Tibial nerve (tissue), 4 donors: ENCODE measurements around the gene PSIP1.

Source experiments
- CTCF ChIP-seq, 5 experiments: fragments of 200-600 bp in 3 of 5; fragments of 450-650 bp in 2 of 5; sonication (generic) in 3 of 5; IDR thresholded peaks; one replicate each; pipeline ENCODE4 v1.5.1; 2016 to 2019; ENCODE audit warnings: antibody characterized with exemption in 5 of 5, mild to moderate bottlenecking in 3 of 5, moderate library complexity in 2 of 5
- EP300 ChIP-seq, 2 donors: sonication (generic); formaldehyde crosslinking; IDR thresholded peaks; one replicate each; pipeline ENCODE4 v1.6.1; 2017; ENCODE audit warnings: antibody characterized with exemption in 2 of 2, mild to moderate bottlenecking in 1 of 2
- POLR2A ChIP-seq, 2 donors: fragments of 450-650 bp; IDR thresholded peaks; one replicate each; pipeline ENCODE4 v1.6.1; 2017; ENCODE audit warnings: antibody characterized with exemption in 2 of 2, mild to moderate bottlenecking in 2 of 2, moderate library complexity in 2 of 2

DNA sequence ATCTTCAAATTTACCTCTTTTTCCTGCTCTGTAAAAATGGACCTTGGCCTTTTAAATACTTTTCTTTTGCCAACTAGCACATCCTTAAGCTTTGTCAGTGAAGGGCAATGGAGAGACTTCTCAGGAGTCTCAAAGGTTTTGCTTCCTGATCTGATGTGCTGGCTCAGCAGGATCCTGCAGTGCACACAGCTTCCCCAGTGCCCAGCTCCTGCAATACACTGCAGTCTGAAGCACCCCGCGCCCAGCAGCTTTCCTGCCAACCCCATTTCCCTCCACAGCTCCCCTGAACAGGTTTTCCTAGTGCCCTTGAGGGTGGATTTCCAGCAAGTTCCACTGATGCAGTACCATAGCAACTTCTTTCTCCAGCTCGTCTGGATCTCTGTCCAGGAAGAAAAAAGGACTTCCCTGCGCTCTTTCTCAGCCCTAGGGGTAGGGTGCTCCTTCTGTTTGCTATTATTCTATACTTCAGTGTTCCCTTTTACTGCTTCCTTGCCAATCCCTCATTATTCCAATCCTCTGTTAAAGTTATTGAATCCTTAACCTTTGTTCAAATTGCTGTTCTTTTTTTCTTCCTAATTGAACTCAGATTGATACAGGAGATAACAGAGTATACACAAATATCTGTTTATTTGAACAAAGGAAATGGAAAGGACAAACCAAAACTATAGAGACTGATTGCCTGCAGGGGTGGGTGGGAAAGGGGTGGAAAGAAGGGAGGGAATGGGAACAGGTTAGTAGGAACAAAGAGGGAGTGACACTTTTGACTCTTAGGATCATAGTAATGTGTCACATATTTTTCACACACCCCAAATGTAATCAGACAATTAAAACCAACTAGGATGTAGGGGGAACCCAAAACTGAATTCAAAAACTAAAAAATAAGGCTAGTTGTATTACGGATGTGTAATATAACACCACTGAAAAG is 79.6 kb downstream of the PSIP1 start:
- TF ChIP-seq CTCF (IDR thresholded peaks at IDR 0.05) (no peak), POLR2A (IDR thresholded peaks at IDR 0.05) (no peak), EP300 (IDR thresholded peaks at IDR 0.05) (no peak)
